Hepatocyte (in vitro differentiated cells): ENCODE measurements around the gene RTCB. TPM values are rescaled to one million over a fixed set of nuclear protein-coding genes. Genes with fewer than 3 reads are reported as not detected.
"Not testable (repeated sequence)": the region's sequence is repeated elsewhere in the genome, so short reads cannot be mapped to it uniquely, and the experiment has no call there.

Source experiments
- DNase-seq: peaks from one replicate; pipeline ENCODE4 v3.0.0-alpha.2; 2016; ENCODE audit warnings: low spot score
- H2AFZ ChIP-seq: fragments of 200-600 bp; sonication (generic); 2 replicates; pipeline ENCODE4 v1.6.0; 2016; ENCODE audit warnings: antibody characterized with exemption, mild to moderate bottlenecking
- H3K27ac ChIP-seq: fragments of 200-600 bp; sonication (generic); 2 replicates; pipeline ENCODE4 v1.5.1; 2016; ENCODE audit warnings: mild to moderate bottlenecking
- H3K27me3 ChIP-seq: fragments of 200-600 bp; sonication (generic); 2 replicates; pipeline ENCODE4 v1.6.1; 2016
- H3K36me3 ChIP-seq: fragments of 200-600 bp; sonication (generic); replicated peaks from 2 replicates; pipeline ENCODE4 v1.5.1; 2016; ENCODE audit warnings: low read depth; ENCODE audit not compliant: insufficient read depth
- H3K4me1 ChIP-seq: fragments of 200-600 bp; sonication (generic); 2 replicates; pipeline ENCODE4 v1.5.1; 2016; ENCODE audit warnings: mild to moderate bottlenecking, moderate library complexity; ENCODE audit not compliant: insufficient read depth
- H3K4me2 ChIP-seq: fragments of 200-600 bp; sonication (generic); 2 replicates; pipeline ENCODE4 v1.6.0; 2016
- H3K4me3 ChIP-seq: fragments of 200-600 bp; sonication (generic); 2 replicates; pipeline ENCODE4 v1.5.1; 2016; ENCODE audit warnings: mild to moderate bottlenecking
- H3K79me2 ChIP-seq: fragments of 200-600 bp; sonication (generic); 2 replicates; pipeline ENCODE4 v1.6.0; 2017; ENCODE audit warnings: mild to moderate bottlenecking
- H3K9me2 ChIP-seq: fragments of 200-600 bp; sonication (generic); replicated peaks from 2 replicates; pipeline ENCODE4 v1.6.0; 2017; ENCODE audit warnings: mild to moderate bottlenecking; ENCODE audit not compliant: insufficient read depth
- H3K9me3 ChIP-seq: fragments of 200-600 bp; sonication (generic); 2 replicates; pipeline ENCODE4 v1.5.1; 2016; ENCODE audit warnings: low read depth, mild to moderate bottlenecking
- H4K20me1 ChIP-seq: fragments of 200-600 bp; sonication (generic); 2 replicates; pipeline ENCODE4 v1.6.0; 2016; ENCODE audit warnings: mild to moderate bottlenecking; ENCODE audit not compliant: insufficient read depth, poor library complexity, severe bottlenecking
- CTCF ChIP-seq: fragments of 200-600 bp; sonication (generic); IDR thresholded peaks from 2 replicates; pipeline ENCODE4 v1.5.1; 2016; ENCODE audit warnings: antibody characterized with exemption, mild to moderate bottlenecking; ENCODE audit not compliant: poor library complexity
- EZH2 ChIP-seq: fragments of 200-600 bp; sonication (generic); IDR thresholded peaks from 2 replicates; pipeline ENCODE4 v1.6.1; 2016; ENCODE audit warnings: antibody characterized with exemption, mild to moderate bottlenecking, borderline replicate concordance
- EZH2phosphoT487 ChIP-seq: fragments of 200-600 bp; sonication (generic); IDR thresholded peaks from one replicate; pipeline ENCODE4 v1.6.1; 2018; ENCODE audit warnings: antibody characterized with exemption, mild to moderate bottlenecking, low read depth, moderate library complexity; ENCODE audit not compliant: unreplicated experiment, severe bottlenecking
- WGBS: methylation state at CpG from one replicate; pipeline ENCODE4 v1.1.6; 2016; ENCODE audit warnings: low lambda C conversion rate; ENCODE audit errors: missing lambda C conversion rate; 5-methylcytosine and 5-hydroxymethylcytosine counted together
- polyA plus RNA-seq: library from polyadenylated mRNA; unstranded; fragments of >200 nt; fragmentation: Nextera tagmentation; extraction: Ambion mirVana; gene quantifications from 2 replicates; pipeline ENCODE4 v1.2.1, GENCODE V29; 2016
- total RNA-seq: library from RNA; depleted of rRNA; stranded (reverse); fragments of >200 nt; gene quantifications from 2 replicates; pipeline ENCODE4 v1.2.3, GENCODE V29; 2014

Gene RTCB
- total and polyA plus RNA-seq, 2 experiments from 2014 or later, result 80.3 to 95.6 TPM

- no peaks in the 10 kb centered on the region for H3K9me3 ChIP-seq
- no peak overlapping the region for H3K4me2 ChIP-seq
- 95% methylated on average over 14 of the region's 14 CpGs for WGBS
- no peaks in the 10 kb centered on the region for H3K27me3 ChIP-seq
- DNase-seq, result no peak
- no peak overlapping the region for H3K27ac ChIP-seq
- H3K9me2 ChIP-seq, result no peaks in the 10 kb centered on the region
- H4K20me1 ChIP-seq, result no peaks in the 10 kb centered on the region
- no peaks in the 10 kb centered on the region for H3K79me2 ChIP-seq
- no peak overlapping the region for H3K4me3 ChIP-seq
- no peaks in the 10 kb centered on the region for H3K36me3 ChIP-seq
- no peaks in the 10 kb centered on the region for H3K4me1 ChIP-seq
- no peak overlapping the region for H2AFZ ChIP-seq
- TF ChIP-seq EZH2phosphoT487 (no peak), EZH2 (no peak), CTCF (no peak)
These were observed 59.4 kb downstream of the RTCB start for GRCh38 chr22:32352681-32353080.

GRCh38 chr22:32351875-32352274 is 60.2 kb downstream of the RTCB start:
- H2AFZ ChIP-seq, H3K4me3 ChIP-seq, H3K9me2 ChIP-seq, DNase-seq, H3K4me2 ChIP-seq, H3K27me3 ChIP-seq, H4K20me1 ChIP-seq, H3K79me2 ChIP-seq, H3K36me3 ChIP-seq, H3K4me1 ChIP-seq, H3K9me3 ChIP-seq, H3K27ac ChIP-seq: not testable (repeated sequence)
- 96% methylated on average over 1 of the region's 1 CpG for WGBS

GRCh38 chr22:32348031-32348611 is 63.9 kb downstream of the RTCB start:
- Histone ChIP-seq H3K4me2 (no peak overlapping the region), H3K79me2 (no peaks in the 10 kb centered on the region), H2AFZ (no peak overlapping the region), H4K20me1 (no peaks in the 10 kb centered on the region), H3K4me1 (no peaks in the 10 kb centered on the region), H3K27me3 (peaks cover 5% of the 10 kb centered on the region), H3K4me3 (no peak overlapping the region), H3K27ac (no peak overlapping the region), H3K36me3 (no peaks in the 10 kb centered on the region), H3K9me2 (no peaks in the 10 kb centered on the region), H3K9me3 (no peaks in the 10 kb centered on the region)
- 81% methylated on average over 6 of the region's 6 CpGs for WGBS
- DNase-seq, result no peak
- TF ChIP-seq CTCF (no peak), EZH2phosphoT487 (no peak), EZH2 (no peak)

DNA sequence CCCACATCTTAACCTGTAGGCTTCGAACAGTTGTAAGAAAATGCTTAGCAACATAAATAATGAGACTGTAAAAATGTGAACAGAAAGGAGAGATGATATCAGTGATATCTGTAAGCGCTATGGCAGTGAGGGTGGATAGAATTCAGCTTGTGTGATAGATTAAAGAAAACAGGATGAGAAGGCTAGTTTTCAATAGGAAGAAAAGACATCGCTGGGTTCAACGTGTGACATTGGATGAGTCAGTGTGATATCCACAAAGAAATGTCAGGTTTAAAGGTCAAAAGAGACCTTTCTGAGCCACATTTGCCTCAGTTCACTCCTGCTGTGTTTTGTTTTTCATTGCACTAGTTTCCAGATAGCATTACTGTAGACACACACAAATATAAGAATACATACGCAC is 68.1 kb downstream of the RTCB start:
- no peak overlapping the region for H3K4me2 ChIP-seq
- no peaks in the 10 kb centered on the region for H3K36me3 ChIP-seq
- no peak overlapping the region for H2AFZ ChIP-seq
- H3K4me1 ChIP-seq, result no peaks in the 10 kb centered on the region
- peaks cover 9% of the 10 kb centered on the region for H3K27me3 ChIP-seq
- TF ChIP-seq CTCF (no peak), EZH2phosphoT487 (no peak), EZH2 (no peak)
- no peaks in the 10 kb centered on the region for H3K79me2 ChIP-seq
- no peak overlapping the region for H3K27ac ChIP-seq
- DNase-seq, result no peak
- H3K9me2 ChIP-seq, result no peaks in the 10 kb centered on the region
- H3K4me3 ChIP-seq, result no peak overlapping the region
- no peaks in the 10 kb centered on the region for H3K9me3 ChIP-seq
- WGBS, result 72% methylated on average over 5 of the region's 5 CpGs
- no peaks in the 10 kb centered on the region for H4K20me1 ChIP-seq
